GM18867 (cell line): ENCODE data around the gene ATE1.

ENCODE experiments used
- ATAC-seq: cut with Tn5 transposase; IDR thresholded peaks from one replicate; pipeline ENCODE4 v1.9.1; 2021; ENCODE audit warnings: mild to moderate bottlenecking, moderate library complexity; ENCODE audit not compliant: unreplicated experiment

The ATE1 gene

GRCh38 chr10:121879476-121879875 is 48.4 kb downstream of the ATE1 start:
- no peak for ATAC-seq

- no peak for ATAC-seq
Measured at GRCh38 chr10:121873236-121873635, 54.6 kb downstream of the ATE1 start.

GRCh38 chr10:121870413-121870812 is 57.4 kb downstream of the ATE1 start:
- ATAC-seq, result no peak

- no peak for ATAC-seq
Measured at GRCh38 chr10:121865554-121865953, 62.3 kb downstream of the ATE1 start.

GRCh38 chr10:121864653-121865052 is 63.2 kb downstream of the ATE1 start:
- no peak for ATAC-seq

- ATAC-seq, result no peak
Measured at GRCh38 chr10:121864168-121864567, 63.7 kb downstream of the ATE1 start.

- no peak for ATAC-seq
Measured at GRCh38 chr10:121862649-121863048, 65.2 kb downstream of the ATE1 start.

- no peak for ATAC-seq
Measured at GRCh38 chr10:121862042-121862441, 65.8 kb downstream of the ATE1 start.

- no peak for ATAC-seq
Measured at GRCh38 chr10:121860810-121861209, 67.0 kb downstream of the ATE1 start.

GRCh38 chr10:121854809-121855445 is 72.9 kb downstream of the ATE1 start:
- ATAC-seq, result no peak

GRCh38 chr10:121853950-121854349 is 73.9 kb downstream of the ATE1 start:
- ATAC-seq, result no peak

GRCh38 chr10:121851786-121852185 is 76.0 kb downstream of the ATE1 start:
- no peak for ATAC-seq

GRCh38 chr10:121848082-121848481 is 79.7 kb downstream of the ATE1 start:
- no peak for ATAC-seq

GRCh38 chr10:121846555-121846954 is 81.3 kb downstream of the ATE1 start:
- no peak for ATAC-seq

- ATAC-seq, result no peak
Measured at GRCh38 chr10:121845044-121845784, 82.6 kb downstream of the ATE1 start.

- no peak for ATAC-seq
Measured at GRCh38 chr10:121844537-121844936, 83.3 kb downstream of the ATE1 start.

GRCh38 chr10:121843379-121843778 is 84.5 kb downstream of the ATE1 start:
- ATAC-seq, result no peak

- no peak for ATAC-seq
Measured at GRCh38 chr10:121841862-121842261, 86.0 kb downstream of the ATE1 start.

GRCh38 chr10:121838931-121839330 is 88.9 kb downstream of the ATE1 start:
- no peak for ATAC-seq

- ATAC-seq, result no peak
Measured at GRCh38 chr10:121838149-121838548, 89.7 kb downstream of the ATE1 start.

- ATAC-seq, result no peak
Measured at GRCh38 chr10:121836171-121836570, 91.7 kb downstream of the ATE1 start.

GRCh38 chr10:121835376-121835775 is 92.5 kb downstream of the ATE1 start:
- no peak for ATAC-seq

GRCh38 chr10:121834757-121835156 is 93.1 kb downstream of the ATE1 start:
- ATAC-seq, result no peak
